H1 (cell line): ENCODE results near the gene KLHL33. TPM values are rescaled to one million over a fixed set of nuclear protein-coding genes. Genes with fewer than 3 reads are reported as not detected.

Experiments used
- CTCF ChIA-PET: fragments of 300-600 bp; sonication (Branson Sonifier 250); formaldehyde crosslinking; loops from one replicate; lab custom pipeline; 2021; ENCODE audit not compliant: partially characterized antibody; lab: Charles Lee
- POLR2A ChIA-PET: fragments of 300-600 bp; sonication (Branson Sonifier 250); formaldehyde crosslinking; loops from one replicate; lab custom pipeline; 2021; ENCODE audit warnings: inconsistent platforms; ENCODE audit not compliant: partially characterized antibody; lab: Charles Lee
- DNase-seq, 2 experiments: peaks; one replicate each; pipeline versions ENCODE4 v3.0.0 to v3.0.0-alpha.2; 2010 to 2022; ENCODE audit warnings: low spot score in 2 of 2, low read depth in 1 of 2, mixed read lengths in 1 of 2
- FAIRE-seq: peaks from 2 replicates; lab custom pipeline; 2011; peaks lifted over from hg19 to GRCh38; lab: Jason Lieb, UNC
- H2AFZ ChIP-seq: 2 replicates; pipeline ENCODE4 v1.8.1; 2012; ENCODE audit warnings: low read length, inconsistent platforms
- H2AK5ac ChIP-seq: 2 replicates; pipeline ENCODE4 v1.6.1; 2013; ENCODE audit warnings: low read depth, low read length
- H2BK120ac ChIP-seq: replicated peaks from 2 replicates; pipeline ENCODE3; 2013; ENCODE audit warnings: low read depth, low read length, inconsistent platforms
- H2BK12ac ChIP-seq: 2 replicates; pipeline ENCODE4 v1.6.1; 2013; ENCODE audit warnings: low read depth, low read length
- H2BK15ac ChIP-seq: 2 replicates; pipeline ENCODE4 v1.6.1; 2013; ENCODE audit warnings: low read length
- H2BK20ac ChIP-seq: 2 replicates; pipeline ENCODE4 v1.6.1; 2013; ENCODE audit warnings: low read length
- H2BK5ac ChIP-seq: 2 replicates; pipeline ENCODE4 v1.6.1; 2013; ENCODE audit warnings: low read depth, low read length
- H3K14ac ChIP-seq: 2 replicates; pipeline ENCODE4 v1.6.1; 2013; ENCODE audit warnings: inconsistent platforms; ENCODE audit not compliant: insufficient read length
- H3K18ac ChIP-seq: 2 replicates; pipeline ENCODE4 v1.6.1; 2013; ENCODE audit warnings: low read length; ENCODE audit errors: extremely low read depth
- H3K23ac ChIP-seq: 2 replicates; pipeline ENCODE4 v1.6.1; 2013; ENCODE audit warnings: inconsistent platforms; ENCODE audit not compliant: insufficient read length
- H3K23me2 ChIP-seq: 2 replicates; pipeline ENCODE4 v1.6.1; 2013; ENCODE audit warnings: low read depth, low read length
- H3K27ac ChIP-seq: 2 replicates; pipeline ENCODE4 v1.6.1; 2011; ENCODE audit warnings: low read depth, low read length, inconsistent platforms
- H3K27me3 ChIP-seq, 4 experiments: replicated peaks in 1 of 4; 1 replicate in 1 of 4; 2 replicates in 3 of 4; pipeline versions ENCODE4 v1.6.1 to v1.8.1; 2011 to 2013; ENCODE audit warnings: low read length in 3 of 4, mild to moderate bottlenecking in 3 of 4, inconsistent platforms in 2 of 4, mixed read lengths in 2 of 4, moderate library complexity in 1 of 4; ENCODE audit not compliant: control insufficient read depth in 3 of 4, insufficient read depth in 3 of 4; ENCODE audit errors: extremely low read depth in 1 of 4
- H3K36me3 ChIP-seq, 4 experiments: 2 replicates each; pipeline versions ENCODE4 v1.6.1 to v1.8.1; 2011 to 2013; ENCODE audit warnings: mild to moderate bottlenecking in 4 of 4, low read length in 3 of 4, moderate library complexity in 2 of 4, control low read depth in 1 of 4, inconsistent platforms in 1 of 4; ENCODE audit not compliant: insufficient read depth in 4 of 4, control insufficient read depth in 2 of 4
- H3K4ac ChIP-seq: replicated peaks from 2 replicates; pipeline ENCODE3; 2013; ENCODE audit warnings: low read length, low read depth, mixed read lengths, inconsistent platforms; ENCODE audit not compliant: insufficient read length
- H3K4me1 ChIP-seq, 4 experiments: replicated peaks in 1 of 4; 1 replicate in 1 of 4; 2 replicates in 3 of 4; pipeline versions ENCODE4 v1.6.1 to v1.8.1; 2011 to 2013; ENCODE audit warnings: low read length in 3 of 4, inconsistent platforms in 2 of 4, mixed read lengths in 1 of 4; ENCODE audit not compliant: insufficient read depth in 4 of 4, control insufficient read depth in 3 of 4
- H3K4me2 ChIP-seq, 2 experiments: 2 replicates each; pipeline versions ENCODE4 v1.6.1 to v1.8.1; 2011 to 2013; ENCODE audit warnings: low read depth in 2 of 2, low read length in 2 of 2, control low read depth in 1 of 2, inconsistent platforms in 1 of 2, mild to moderate bottlenecking in 1 of 2; ENCODE audit not compliant: insufficient read depth in 1 of 2
- H3K4me3 ChIP-seq, 4 experiments: fragments of 200-600, 300-600 bp in 1 of 4; sonication (generic), shearing (Covaris generic), sonication (Bioruptor Twin) in 1 of 4; 2 replicates each; pipeline versions ENCODE4 v1.5.1 to v1.8.1; 2011 to 2016; ENCODE audit warnings: low read length in 4 of 4, low read depth in 3 of 4, control low read depth in 2 of 4, inconsistent platforms in 2 of 4, mild to moderate bottlenecking in 2 of 4, mixed read lengths in 1 of 4, moderate library complexity in 1 of 4; ENCODE audit not compliant: insufficient read depth in 2 of 4; ENCODE audit errors: extremely low read depth in 1 of 4
- H3K56ac ChIP-seq: replicated peaks from 2 replicates; pipeline ENCODE3; 2013; ENCODE audit warnings: low read depth, mild to moderate bottlenecking, mixed read lengths, low read length, inconsistent platforms; ENCODE audit not compliant: insufficient read length
- H3K79me1 ChIP-seq: 2 replicates; pipeline ENCODE4 v1.6.1; 2013; ENCODE audit warnings: low read depth, low read length, control low read depth
- H3K79me2 ChIP-seq, 2 experiments: 2 replicates each; pipeline versions ENCODE4 v1.6.1 to v1.8.1; 2012 to 2013; ENCODE audit warnings: low read length in 2 of 2, mild to moderate bottlenecking in 2 of 2, inconsistent platforms in 1 of 2; ENCODE audit not compliant: insufficient read depth in 2 of 2, control insufficient read depth in 1 of 2
- H3K9ac ChIP-seq, 4 experiments: replicated peaks in 1 of 4; 1 replicate in 1 of 4; 2 replicates in 3 of 4; pipeline versions ENCODE4 v1.6.1 to v1.8.1; 2011 to 2013; ENCODE audit warnings: low read depth in 3 of 4, low read length in 3 of 4, control low read depth in 2 of 4, mild to moderate bottlenecking in 2 of 4, moderate library complexity in 2 of 4, inconsistent platforms in 1 of 4; ENCODE audit errors: extremely low read depth in 1 of 4
- H3K9me3 ChIP-seq, 2 experiments: 2 replicates each; pipeline versions ENCODE4 v1.6.1 to v1.8.1; 2012 to 2013; ENCODE audit warnings: mild to moderate bottlenecking in 2 of 2, moderate library complexity in 2 of 2, control low read depth in 1 of 2, inconsistent platforms in 1 of 2, low read depth in 1 of 2, low read length in 1 of 2, mixed read lengths in 1 of 2; ENCODE audit not compliant: insufficient read depth in 2 of 2
- H4K20me1 ChIP-seq, 2 experiments: replicated peaks in 1 of 2; 2 replicates each; pipeline versions ENCODE3 to v1.8.1; 2011 to 2013; ENCODE audit warnings: inconsistent platforms in 2 of 2, low read length in 2 of 2, mild to moderate bottlenecking in 1 of 2; ENCODE audit not compliant: insufficient read depth in 2 of 2, control insufficient read depth in 1 of 2
- H4K5ac ChIP-seq: 2 replicates; pipeline ENCODE4 v1.6.1; 2013; ENCODE audit warnings: low read length, low read depth, mixed read lengths, inconsistent platforms; ENCODE audit not compliant: insufficient read length
- H4K8ac ChIP-seq: 2 replicates; pipeline ENCODE4 v1.8.0; 2013; ENCODE audit warnings: mild to moderate bottlenecking, moderate library complexity, low read length, inconsistent platforms; ENCODE audit not compliant: insufficient read depth; ENCODE audit errors: extremely low read depth
- H4K91ac ChIP-seq: replicated peaks from 2 replicates; pipeline ENCODE3; 2013; ENCODE audit warnings: low read length, mixed read lengths, inconsistent platforms; ENCODE audit not compliant: insufficient read length
- FOSL1 ChIP-seq: IDR thresholded peaks from 2 replicates; pipeline ENCODE4 v1.6.1; 2011; ENCODE audit warnings: mild to moderate bottlenecking, low read depth, low read length, moderate library complexity; ENCODE audit not compliant: insufficient read depth
- NRF1 ChIP-seq: IDR thresholded peaks from 2 replicates; pipeline ENCODE4 v1.6.1; 2011; ENCODE audit warnings: mild to moderate bottlenecking, low read depth, low read length, improper control_type of control experiment
- SIN3A ChIP-seq, 2 experiments: IDR thresholded peaks in 1 of 2; conservative IDR thresholded peaks in 1 of 2; 2 replicates each; pipeline ENCODE4 v1.6.1; 2011 to 2012; ENCODE audit warnings: low read length in 2 of 2, improper control_type of control experiment in 1 of 2, low read depth in 1 of 2, mild to moderate bottlenecking in 1 of 2
- TEAD4 ChIP-seq: IDR thresholded peaks from 2 replicates; pipeline ENCODE4 v1.6.1; 2012; ENCODE audit warnings: low read depth, low read length, inconsistent platforms, mixed read lengths
- WGBS, 2 experiments: shearing (Covaris generic) in 1 of 2; methylation state at CpG; one replicate each; pipeline versions ENCODE4 v1.1.6 to v1.1.7; 2013 to 2015; ENCODE audit warnings: low lambda C conversion rate in 2 of 2, mixed read lengths in 2 of 2, inconsistent platforms in 1 of 2, low coverage in 1 of 2, missing lambda C conversion rate in 1 of 2; ENCODE audit not compliant: insufficient replicate concordance in 2 of 2, insufficient coverage in 1 of 2, insufficient read length in 1 of 2; ENCODE audit errors: extremely low coverage in 1 of 2, missing lambda C conversion rate in 1 of 2; 5-methylcytosine and 5-hydroxymethylcytosine counted together
- polyA plus RNA-seq, 7 experiments: library from polyadenylated mRNA; depleted of rRNA in 3 of 7; stranded (reverse) in 5 of 7; unstranded in 2 of 7; fragments of >200 nt in 5 of 7; fragments of 200-250 nt in 2 of 7; gene quantifications; 1 replicate in 5 of 7; 2 replicates in 1 of 7; 4 replicates in 1 of 7; pipeline versions ENCODE4 v1.2.1 to v1.2.3, GENCODE V29; 2011 to 2013; ENCODE audit warnings: missing spikeins in 2 of 7, mixed read lengths in 2 of 7
- total RNA-seq: library from RNA; stranded (reverse); fragmentation: NEBNext Ultra II Directional; extraction: Animal tissue kit (Norgen Biotek cat#: 25700); gene quantifications from 2 replicates; pipeline ENCODE4 v1.2.1, GENCODE V29; 2021
- TF ChIP-seq, protein P1 (sequence below): IDR thresholded peaks from 2 replicates; pipeline ENCODE4 v1.6.1; 2012; ENCODE audit warnings: low read length, inconsistent platforms
- TF ChIP-seq, protein P2 (sequence below), 3 experiments: IDR thresholded peaks; 1 replicate in 2 of 3; 2 replicates in 1 of 3; pipeline versions ENCODE4 v1.5.1 to v1.6.1; 2011; ENCODE audit warnings: low read length in 3 of 3, mild to moderate bottlenecking in 3 of 3, inconsistent platforms in 2 of 3, low read depth in 1 of 3, moderate library complexity in 1 of 3; ENCODE audit not compliant: insufficient read depth in 1 of 3; ENCODE audit errors: control extremely low read depth in 1 of 3

KLHL33 gene
- total and polyA plus RNA-seq, 2 of the 8 experiments (the other 6 are each of a cell fraction or from before 2014, with no cell fraction given): 0.11 to 0.17 TPM

DNA sequence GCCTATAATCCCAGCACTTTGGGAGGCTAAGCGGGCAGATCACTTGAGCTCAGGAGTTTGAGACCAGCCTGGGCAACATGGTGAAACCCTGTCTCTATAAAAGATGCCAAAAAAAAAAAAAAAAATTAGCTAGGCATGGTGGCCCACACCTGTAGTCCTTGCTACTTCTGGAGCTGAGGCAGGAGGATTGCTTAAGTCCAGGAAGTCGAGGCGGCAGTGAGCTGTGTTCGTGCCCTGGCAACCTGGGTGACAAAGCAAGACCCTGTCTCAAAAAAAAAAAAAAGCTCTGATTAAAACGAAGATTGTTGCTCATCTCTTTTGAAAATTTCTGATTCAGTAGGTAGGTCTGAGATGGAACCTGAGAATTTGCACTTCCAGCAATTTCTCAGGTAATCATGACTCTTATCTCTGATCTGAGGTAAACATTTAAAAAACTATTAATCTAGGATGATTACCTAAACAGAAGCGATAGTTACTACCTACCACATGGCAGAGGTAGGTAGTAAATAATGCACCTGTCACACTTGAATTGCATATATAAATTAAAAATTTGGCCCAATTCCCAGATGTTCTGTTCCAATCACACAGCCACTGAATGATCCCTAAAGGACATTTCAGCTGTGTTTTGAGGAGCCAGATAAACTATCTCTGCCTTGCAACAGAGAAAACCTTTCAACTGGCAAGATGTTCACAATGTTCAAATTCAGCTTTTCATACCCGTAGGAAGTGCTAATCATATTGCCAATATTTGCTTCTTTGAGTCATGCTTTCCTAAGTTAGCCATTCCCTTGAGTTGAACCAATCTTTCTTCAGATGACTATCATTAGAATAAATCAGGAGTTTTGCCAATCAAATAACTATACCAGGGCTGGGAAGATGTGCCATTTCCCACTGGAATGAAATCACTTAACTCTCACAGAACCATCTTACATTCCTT is 18.4 kb downstream of the KLHL33 start:
- Histone ChIP-seq H4K8ac (no peak overlapping the region; the same call in 1 of the 2 replicates), H3K79me1 (no peaks in the 10 kb centered on the region), H4K20me1 (no peaks in the 10 kb centered on the region), H3K4me3 (no peak overlapping the region), H2BK12ac (no peak overlapping the region), H3K18ac (no peak overlapping the region), H3K27ac (no peak overlapping the region), H2AFZ (no peak overlapping the region), H2BK120ac (no peak overlapping the region), H3K23me2 (peaks cover 4% of the 10 kb centered on the region), H4K91ac (no peak overlapping the region), H3K23ac (no peak overlapping the region), H2BK20ac (no peak overlapping the region), H3K9ac (no peak overlapping the region), H3K4ac (no peak overlapping the region), H4K5ac (no peak overlapping the region), H2BK15ac (no peak overlapping the region), H3K79me2 (no peaks in the 10 kb centered on the region), H3K9me3 (no peaks in the 10 kb centered on the region), H3K36me3 (no peaks in the 10 kb centered on the region), H3K4me2 (no peak overlapping the region), H3K56ac (no peak overlapping the region), H3K14ac (no peak overlapping the region), H3K27me3 (no peaks in the 10 kb centered on the region), H3K4me1 (peaks cover 0 to 10% (median 4%) of the 10 kb centered on the region in 4 experiments; a peak in 4 of 7 replicates), H2BK5ac (no peak overlapping the region), H2AK5ac (0 out of 2 replicates have a peak overlapping the region, but pooled peaks have one; percentile 24)
- 95% methylated on average over 7 of the region's 7 CpGs; no CpG with 5 or more reads in 1 of the 2 experiments for WGBS, 2 experiments
- FAIRE-seq: no peak
- ChIA-PET POLR2A (interaction anchor here (1.0 to 2.6 kb wide), 3 partner anchors 27 to 52 kb away, joined by 3 to 12 read pairs (median 6); partner anchors contain the start of genes APEX1, OSGEP and PNP), CTCF (interaction anchor here (0.6 to 1.3 kb wide), 9 partner anchors 10 to 273 kb away, joined by 3 to 5 read pairs (median 3); partner anchors contain the start of genes KLHL33, OSGEP and PARP2)
- DNase-seq: no peak
- TF ChIP-seq SIN3A (conservative IDR thresholded peaks at IDR 0.05 in 1 of 2, IDR thresholded peaks at IDR 0.05 in 1 of 2; ENCODE audit: low read depth in 1 of 2, low read length in 2 of 2) (no peak), FOSL1 (no peak), NRF1 (no peak), TEAD4 (no peak)
- TF ChIP-seq, protein P1, sequence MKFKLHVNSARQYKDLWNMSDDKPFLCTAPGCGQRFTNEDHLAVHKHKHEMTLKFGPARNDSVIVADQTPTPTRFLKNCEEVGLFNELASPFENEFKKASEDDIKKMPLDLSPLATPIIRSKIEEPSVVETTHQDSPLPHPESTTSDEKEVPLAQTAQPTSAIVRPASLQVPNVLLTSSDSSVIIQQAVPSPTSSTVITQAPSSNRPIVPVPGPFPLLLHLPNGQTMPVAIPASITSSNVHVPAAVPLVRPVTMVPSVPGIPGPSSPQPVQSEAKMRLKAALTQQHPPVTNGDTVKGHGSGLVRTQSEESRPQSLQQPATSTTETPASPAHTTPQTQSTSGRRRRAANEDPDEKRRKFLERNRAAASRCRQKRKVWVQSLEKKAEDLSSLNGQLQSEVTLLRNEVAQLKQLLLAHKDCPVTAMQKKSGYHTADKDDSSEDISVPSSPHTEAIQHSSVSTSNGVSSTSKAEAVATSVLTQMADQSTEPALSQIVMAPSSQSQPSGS: no peak
- TF ChIP-seq, protein P2, sequence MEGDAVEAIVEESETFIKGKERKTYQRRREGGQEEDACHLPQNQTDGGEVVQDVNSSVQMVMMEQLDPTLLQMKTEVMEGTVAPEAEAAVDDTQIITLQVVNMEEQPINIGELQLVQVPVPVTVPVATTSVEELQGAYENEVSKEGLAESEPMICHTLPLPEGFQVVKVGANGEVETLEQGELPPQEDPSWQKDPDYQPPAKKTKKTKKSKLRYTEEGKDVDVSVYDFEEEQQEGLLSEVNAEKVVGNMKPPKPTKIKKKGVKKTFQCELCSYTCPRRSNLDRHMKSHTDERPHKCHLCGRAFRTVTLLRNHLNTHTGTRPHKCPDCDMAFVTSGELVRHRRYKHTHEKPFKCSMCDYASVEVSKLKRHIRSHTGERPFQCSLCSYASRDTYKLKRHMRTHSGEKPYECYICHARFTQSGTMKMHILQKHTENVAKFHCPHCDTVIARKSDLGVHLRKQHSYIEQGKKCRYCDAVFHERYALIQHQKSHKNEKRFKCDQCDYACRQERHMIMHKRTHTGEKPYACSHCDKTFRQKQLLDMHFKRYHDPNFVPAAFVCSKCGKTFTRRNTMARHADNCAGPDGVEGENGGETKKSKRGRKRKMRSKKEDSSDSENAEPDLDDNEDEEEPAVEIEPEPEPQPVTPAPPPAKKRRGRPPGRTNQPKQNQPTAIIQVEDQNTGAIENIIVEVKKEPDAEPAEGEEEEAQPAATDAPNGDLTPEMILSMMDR (IDR thresholded peaks at IDR 0.05; ENCODE audit: control extremely low read depth in 1 of 3, insufficient read depth in 1 of 3, low read depth in 1 of 3, low read length in 3 of 3): no peak
